IMR-90 (cell line): ENCODE results near the gene R3HDM2. TPM values are rescaled to one million over a fixed set of nuclear protein-coding genes. Genes with fewer than 3 reads are reported as not detected.

Experiments used
- ATAC-seq: fragments of 200-7000 bp; cut with Tn5 transposase; 2 replicates; pipeline ENCODE4 v1.9.1; 2020; ENCODE audit warnings: low read depth, mild to moderate bottlenecking, moderate library complexity
- BruUV-seq: library from RNA; stranded (reverse); fragments of 400-500 nt; replicated peaks from 2 replicates; lab custom pipeline; 2021; lab: Mats Ljungman, UMichigan
- CTCF ChIA-PET: fragments of 300-600 bp; formaldehyde crosslinking; extraction: SDS; loops from one replicate; lab custom pipeline; 2021; ENCODE audit warnings: antibody characterized with exemption; lab: Yijun Ruan, JAX
- POLR2A ChIA-PET: fragments of 300-600 bp; sonication (Branson Sonifier 250); formaldehyde crosslinking; loops from one replicate; lab custom pipeline; 2022; ENCODE audit warnings: antibody characterized with exemption; ENCODE audit not compliant: unreplicated experiment; lab: Charles Lee
- DNase-seq: peaks from one replicate; pipeline ENCODE4 v3.0.0; 2013
- H2AFZ ChIP-seq: replicated peaks from 2 replicates; pipeline ENCODE3; 2013; ENCODE audit warnings: low read length, mild to moderate bottlenecking; ENCODE audit not compliant: poor library complexity
- H2AK5ac ChIP-seq: 2 replicates; pipeline ENCODE4 v1.6.1; 2013; ENCODE audit warnings: low read depth, low read length, inconsistent platforms
- H2AK9ac ChIP-seq: replicated peaks from 2 replicates; pipeline ENCODE3; 2013; ENCODE audit warnings: mild to moderate bottlenecking, low read depth, low read length, moderate library complexity; ENCODE audit not compliant: poor library complexity
- H2BK120ac ChIP-seq: 2 replicates; pipeline ENCODE4 v1.6.1; 2013; ENCODE audit warnings: low read depth, low read length, inconsistent platforms
- H2BK15ac ChIP-seq: 3 replicates; pipeline ENCODE4 v1.6.1; 2013; ENCODE audit warnings: low read depth, low read length, inconsistent platforms
- H2BK20ac ChIP-seq: 2 replicates; pipeline ENCODE4 v1.6.1; 2013; ENCODE audit warnings: low read depth, mild to moderate bottlenecking, inconsistent platforms, low read length, moderate library complexity
- H2BK5ac ChIP-seq: 2 replicates; pipeline ENCODE4 v1.6.1; 2013; ENCODE audit warnings: mild to moderate bottlenecking, low read depth, low read length, inconsistent platforms; ENCODE audit not compliant: poor library complexity, severe bottlenecking
- H3K14ac ChIP-seq: replicated peaks from 2 replicates; pipeline ENCODE4 v1.6.1; 2013; ENCODE audit warnings: low read depth, low read length, inconsistent platforms
- H3K18ac ChIP-seq: 2 replicates; pipeline ENCODE4 v1.6.1; 2013; ENCODE audit warnings: low read depth, low read length, control low read depth
- H3K23ac ChIP-seq: 2 replicates; pipeline ENCODE4 v1.6.1; 2013; ENCODE audit warnings: low read depth, low read length, inconsistent platforms
- H3K27ac ChIP-seq: 2 replicates; pipeline ENCODE4 v1.5.1; 2013; ENCODE audit warnings: mild to moderate bottlenecking, control low read depth, low read length; ENCODE audit not compliant: insufficient read depth
- H3K27me3 ChIP-seq: 2 replicates; pipeline ENCODE4 v1.6.1; 2013; ENCODE audit warnings: low read length; ENCODE audit not compliant: control insufficient read depth, insufficient read depth
- H3K36me3 ChIP-seq: 2 replicates; pipeline ENCODE4 v1.6.1; 2013; ENCODE audit warnings: low read length, mixed read lengths; ENCODE audit not compliant: control insufficient read depth, insufficient read depth
- H3K4ac ChIP-seq: 2 replicates; pipeline ENCODE4 v1.6.1; 2013; ENCODE audit warnings: low read depth, low read length, inconsistent platforms
- H3K4me1 ChIP-seq: 2 replicates; pipeline ENCODE4 v1.6.1; 2013; ENCODE audit warnings: low read length, mixed read lengths; ENCODE audit not compliant: control insufficient read depth, insufficient read depth
- H3K4me2 ChIP-seq: 2 replicates; pipeline ENCODE4 v1.6.1; 2013; ENCODE audit warnings: low read depth, mild to moderate bottlenecking, control low read depth, low read length, moderate library complexity
- H3K4me3 ChIP-seq: 2 replicates; pipeline ENCODE4 v1.5.1; 2013; ENCODE audit warnings: low read depth, mild to moderate bottlenecking, control low read depth, low read length, moderate library complexity; ENCODE audit not compliant: insufficient read depth
- H3K56ac ChIP-seq: 2 replicates; pipeline ENCODE4 v1.6.1; 2013; ENCODE audit warnings: low read length, inconsistent platforms; ENCODE audit not compliant: insufficient read depth; ENCODE audit errors: extremely low read depth
- H3K79me1 ChIP-seq, 2 experiments: 2 replicates each; pipeline ENCODE4 v1.6.1; 2013; ENCODE audit warnings: low read length in 2 of 2, inconsistent platforms in 1 of 2, low read depth in 1 of 2
- H3K9ac ChIP-seq: 2 replicates; pipeline ENCODE4 v1.6.1; 2013; ENCODE audit warnings: low read depth, low read length, control low read depth
- H3K9me1 ChIP-seq: 2 replicates; pipeline ENCODE4 v1.6.1; 2013; ENCODE audit warnings: low read length, inconsistent platforms; ENCODE audit not compliant: insufficient read depth
- H3K9me3 ChIP-seq: 2 replicates; pipeline ENCODE4 v1.6.1; 2013; ENCODE audit warnings: low read length; ENCODE audit not compliant: control insufficient read depth, insufficient read depth
- H4K20me1 ChIP-seq: 2 replicates; pipeline ENCODE4 v1.6.1; 2013; ENCODE audit warnings: low read length, inconsistent platforms; ENCODE audit not compliant: insufficient read depth
- H4K5ac ChIP-seq: 2 replicates; pipeline ENCODE4 v1.6.1; 2013; ENCODE audit warnings: mild to moderate bottlenecking, low read depth, low read length, control low read depth
- H4K8ac ChIP-seq, 2 experiments: 2 replicates each; pipeline ENCODE4 v1.6.1; 2013; ENCODE audit warnings: low read depth in 2 of 2, low read length in 2 of 2, control low read depth in 1 of 2, inconsistent platforms in 1 of 2
- H4K91ac ChIP-seq: 2 replicates; pipeline ENCODE4 v1.6.1; 2013; ENCODE audit warnings: low read depth, low read length, inconsistent platforms; ENCODE audit not compliant: insufficient read depth
- BHLHE40 ChIP-seq: fragments of 150-350 bp; IDR thresholded peaks from 2 replicates; pipeline ENCODE4 v1.6.1; 2016; ENCODE audit warnings: mild to moderate bottlenecking, low read depth, low read length
- CEBPB ChIP-seq: IDR thresholded peaks from 2 replicates; pipeline ENCODE4 v1.6.1; 2012; ENCODE audit warnings: low read depth, low read length, improper control_type of control experiment
- CHD1 ChIP-seq: IDR thresholded peaks from 2 replicates; pipeline ENCODE4 v1.6.1; 2012; ENCODE audit warnings: low read depth, low read length, improper control_type of control experiment
- ELK1 ChIP-seq: fragments of 150-350 bp; IDR thresholded peaks from 2 replicates; pipeline ENCODE4 v1.6.1; 2016; ENCODE audit warnings: low read depth, mild to moderate bottlenecking, low read length, moderate library complexity, borderline replicate concordance
- FOS ChIP-seq: fragments of 150-350 bp; IDR thresholded peaks from 2 replicates; pipeline ENCODE4 v1.6.1; 2016; ENCODE audit warnings: low read depth, low read length
- MAFK ChIP-seq: IDR thresholded peaks from 2 replicates; pipeline ENCODE4 v1.6.1; 2012; ENCODE audit warnings: low read depth, low read length, improper control_type of control experiment
- MAZ ChIP-seq: IDR thresholded peaks from 2 replicates; pipeline ENCODE4 v1.6.1; 2012; ENCODE audit warnings: low read depth, mild to moderate bottlenecking, low read length, improper control_type of control experiment, moderate library complexity, borderline replicate concordance
- MXI1 ChIP-seq: IDR thresholded peaks from 2 replicates; pipeline ENCODE4 v1.6.1; 2012; ENCODE audit warnings: low read depth, mild to moderate bottlenecking, low read length, moderate library complexity, borderline replicate concordance
- NFE2L2 ChIP-seq: fragments of 150-350 bp; IDR thresholded peaks from 2 replicates; pipeline ENCODE4 v1.6.1; 2016; ENCODE audit warnings: low read depth, mild to moderate bottlenecking, low read length
- POLR2A ChIP-seq: IDR thresholded peaks from 2 replicates; pipeline ENCODE4 v1.6.1; 2012; ENCODE audit warnings: mild to moderate bottlenecking, low read depth, low read length
- RAD21 ChIP-seq: IDR thresholded peaks from 2 replicates; pipeline ENCODE4 v1.6.1; 2012; ENCODE audit warnings: low read length, improper control_type of control experiment
- RCOR1 ChIP-seq: IDR thresholded peaks from 2 replicates; pipeline ENCODE4 v1.6.1; 2012; ENCODE audit warnings: mild to moderate bottlenecking, low read length, improper control_type of control experiment; ENCODE audit not compliant: insufficient replicate concordance
- RFX5 ChIP-seq: IDR thresholded peaks from 2 replicates; pipeline ENCODE4 v1.8.0; 2012; ENCODE audit warnings: low read depth, mild to moderate bottlenecking, low read length, moderate library complexity
- SMC3 ChIP-seq: fragments of 150-350 bp; IDR thresholded peaks from 2 replicates; pipeline ENCODE4 v1.6.1; 2016; ENCODE audit warnings: low read depth, mild to moderate bottlenecking, antibody characterized with exemption, low read length, moderate library complexity
- WGBS, 2 experiments: methylation state at CpG; one replicate each; pipeline versions ENCODE4 v1.1.5 to v1.1.7; 2013; ENCODE audit warnings: missing lambda C conversion rate in 2 of 2; ENCODE audit not compliant: insufficient read length in 1 of 2; ENCODE audit errors: extremely low coverage in 2 of 2; 5-methylcytosine and 5-hydroxymethylcytosine counted together
- dilution Hi-C: fragments of 300-500 bp; cut with HindIII; formaldehyde crosslinking; loops from one replicate; pipeline ENCODE4 v1.14.3; 2018; ENCODE audit warnings: low sequenced_read_pairs; ENCODE audit not compliant: unreplicated experiment
- in situ Hi-C: fragments of 300-500 bp; cut with MboI; formaldehyde crosslinking; loops from 3 replicates; pipeline ENCODE4 v1.14.3; 2019; ENCODE audit warnings: low sequenced_read_pairs, inconsistent platforms, mixed read lengths
- intact Hi-C: fragments of 100-400 bp; cut with micrococcal nuclease; formaldehyde crosslinking; loops from 2 replicates; pipeline ENCODE4 v1.10.0; 2022
- polyA plus RNA-seq, 3 experiments: library from polyadenylated mRNA; depleted of rRNA; stranded (reverse); fragments of >200 nt; gene quantifications; 2 replicates each; pipeline ENCODE4 v1.2.3, GENCODE V29; 2012; ENCODE audit warnings: low replicate concordance in 1 of 3
- total RNA-seq: library from RNA; depleted of rRNA; stranded (reverse); fragments of >200 nt; gene quantifications from 2 replicates; pipeline ENCODE4 v1.2.3, GENCODE V29; 2012
- TF ChIP-seq, protein P1 (sequence below): conservative IDR thresholded peaks from 2 replicates; pipeline ENCODE4 v1.5.1; 2012; ENCODE audit warnings: mild to moderate bottlenecking, low read depth, low read length, improper control_type of control experiment
- TF ChIP-seq, protein P2 (sequence below): fragments of 150-350 bp; IDR thresholded peaks from 2 replicates; pipeline ENCODE4 v1.6.1; 2017; ENCODE audit warnings: mild to moderate bottlenecking, antibody characterized with exemption, low read length, low read depth

Gene R3HDM2
- total and polyA plus RNA-seq, 2 of the 4 experiments (the other 2 are of a cell fraction) = 7.5 to 28.4 TPM

GRCh38 chr12:57472391-57472790, 41.5 kb upstream of the R3HDM2 start:
- Histone ChIP-seq H4K5ac (no peak overlapping the region), H2BK120ac (no peak overlapping the region), H2AK9ac (no peak overlapping the region), H3K27ac (no peak overlapping the region), H2BK20ac (no peak overlapping the region), H3K4me2 (no peak overlapping the region), H4K20me1 (no peaks in the 10 kb centered on the region), H3K23ac (no peak overlapping the region), H3K9ac (no peak overlapping the region), H4K91ac (no peak overlapping the region), H2AK5ac (no peak overlapping the region), H3K14ac (no peak overlapping the region), H3K79me1 (no peaks in the 10 kb centered on the region), H2BK15ac (no peak overlapping the region), H3K4ac (no peak overlapping the region), H2BK5ac (no peak overlapping the region), H3K9me3 (no peaks in the 10 kb centered on the region; the same call in 1 of the 2 replicates), H4K8ac (no peak overlapping the region), H2AFZ (no peak overlapping the region), H3K18ac (no peak overlapping the region), H3K27me3 (peaks cover 58% of the 10 kb centered on the region), H3K36me3 (no peaks in the 10 kb centered on the region), H3K4me1 (0 out of 2 replicates have a peak, but pooled peaks cover 2% of the 10 kb centered on the region), H3K9me1 (no peaks in the 10 kb centered on the region), H3K4me3 (no peak overlapping the region), H3K56ac (no peak overlapping the region)
- in situ Hi-C loops (no loop called here), dilution Hi-C loops (no loop called here), intact Hi-C loops (no loop called here)
- BruUV-seq = no TSS peak
- DNase-seq (no peak), ATAC-seq (no peak)
- TF ChIP-seq, protein P1, sequence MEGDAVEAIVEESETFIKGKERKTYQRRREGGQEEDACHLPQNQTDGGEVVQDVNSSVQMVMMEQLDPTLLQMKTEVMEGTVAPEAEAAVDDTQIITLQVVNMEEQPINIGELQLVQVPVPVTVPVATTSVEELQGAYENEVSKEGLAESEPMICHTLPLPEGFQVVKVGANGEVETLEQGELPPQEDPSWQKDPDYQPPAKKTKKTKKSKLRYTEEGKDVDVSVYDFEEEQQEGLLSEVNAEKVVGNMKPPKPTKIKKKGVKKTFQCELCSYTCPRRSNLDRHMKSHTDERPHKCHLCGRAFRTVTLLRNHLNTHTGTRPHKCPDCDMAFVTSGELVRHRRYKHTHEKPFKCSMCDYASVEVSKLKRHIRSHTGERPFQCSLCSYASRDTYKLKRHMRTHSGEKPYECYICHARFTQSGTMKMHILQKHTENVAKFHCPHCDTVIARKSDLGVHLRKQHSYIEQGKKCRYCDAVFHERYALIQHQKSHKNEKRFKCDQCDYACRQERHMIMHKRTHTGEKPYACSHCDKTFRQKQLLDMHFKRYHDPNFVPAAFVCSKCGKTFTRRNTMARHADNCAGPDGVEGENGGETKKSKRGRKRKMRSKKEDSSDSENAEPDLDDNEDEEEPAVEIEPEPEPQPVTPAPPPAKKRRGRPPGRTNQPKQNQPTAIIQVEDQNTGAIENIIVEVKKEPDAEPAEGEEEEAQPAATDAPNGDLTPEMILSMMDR = no peak
- TF ChIP-seq FOS (no peak), NFE2L2 (no peak), CEBPB (no peak), SMC3 (no peak), MAZ (no peak), MAFK (no peak), CHD1 (no peak), MXI1 (no peak), RCOR1 (no peak), RFX5 (no peak), POLR2A (no peak), RAD21 (no peak), BHLHE40 (no peak), ELK1 (no peak)
- TF ChIP-seq, protein P2, sequence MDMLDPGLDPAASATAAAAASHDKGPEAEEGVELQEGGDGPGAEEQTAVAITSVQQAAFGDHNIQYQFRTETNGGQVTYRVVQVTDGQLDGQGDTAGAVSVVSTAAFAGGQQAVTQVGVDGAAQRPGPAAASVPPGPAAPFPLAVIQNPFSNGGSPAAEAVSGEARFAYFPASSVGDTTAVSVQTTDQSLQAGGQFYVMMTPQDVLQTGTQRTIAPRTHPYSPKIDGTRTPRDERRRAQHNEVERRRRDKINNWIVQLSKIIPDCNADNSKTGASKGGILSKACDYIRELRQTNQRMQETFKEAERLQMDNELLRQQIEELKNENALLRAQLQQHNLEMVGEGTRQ = no peak
- CTCF ChIA-PET = no interaction called here
- no CpG with 5 or more reads among the region's 3 CpGs for WGBS, 2 experiments
- POLR2A ChIA-PET = no interaction called here
